NCI-H1417 treated with DMSO at 0.1 percent for 48 hours (cell line): Measurements from ENCODE around the gene ZNF10.

Source experiments
- DNase-seq: peaks from one replicate; lab custom pipeline; 2025; lab: John Stamatoyannopoulos, UW

ZNF10 gene

DNA sequence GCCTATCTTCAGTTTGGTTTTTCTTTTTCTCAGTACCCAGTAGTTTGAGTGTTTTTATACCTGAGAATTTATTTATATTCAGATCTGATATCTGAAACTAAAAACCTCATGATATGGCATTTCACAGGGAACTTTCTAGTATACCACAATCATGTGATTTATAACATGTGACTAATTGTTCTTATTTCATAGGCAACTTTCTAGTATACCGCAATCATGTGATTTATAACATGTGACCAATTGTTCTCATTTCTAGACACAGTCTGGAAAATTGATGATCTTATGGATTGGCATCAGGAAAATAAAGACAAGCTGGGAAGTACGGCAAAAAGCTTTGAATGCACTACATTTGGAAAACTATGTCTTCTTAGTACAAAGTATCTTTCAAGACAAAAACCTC is 71.5 kb downstream of the ZNF10 start:
- DNase-seq, result no peak

- no peak for DNase-seq
Observed at GRCh38 chr12:133202493-133203343, 72.3 kb downstream of the ZNF10 start.

GRCh38 chr12:133203344-133204263 is 73.2 kb downstream of the ZNF10 start:
- DNase-seq, result no peak

DNA sequence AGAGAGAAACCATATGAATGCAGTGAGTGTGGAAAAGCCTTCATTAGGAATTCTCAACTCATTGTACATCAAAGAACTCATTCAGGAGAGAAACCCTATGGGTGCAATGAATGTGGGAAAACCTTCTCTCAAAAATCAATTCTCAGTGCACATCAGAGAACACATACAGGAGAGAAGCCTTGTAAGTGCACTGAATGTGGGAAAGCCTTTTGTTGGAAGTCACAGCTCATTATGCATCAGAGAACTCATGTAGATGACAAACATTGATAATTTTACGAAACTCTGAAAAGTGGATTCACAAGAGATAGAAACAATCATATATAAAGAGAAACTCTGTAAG is 73.8 kb downstream of the ZNF10 start:
- no peak for DNase-seq

- DNase-seq, result no peak
Observed at GRCh38 chr12:133206390-133206789, 76.0 kb downstream of the ZNF10 start.
